GM21576 (cell line): ENCODE results near the gene PIK3CB.
A peak's percentile ranks its signal among the peaks of the same experiment; 100 is the strongest.

Source experiments
- ATAC-seq: cut with Tn5 transposase; IDR thresholded peaks from one replicate; pipeline ENCODE4 v1.9.1; 2021; ENCODE audit warnings: mild to moderate bottlenecking, moderate library complexity; ENCODE audit not compliant: unreplicated experiment

The PIK3CB gene

DNA sequence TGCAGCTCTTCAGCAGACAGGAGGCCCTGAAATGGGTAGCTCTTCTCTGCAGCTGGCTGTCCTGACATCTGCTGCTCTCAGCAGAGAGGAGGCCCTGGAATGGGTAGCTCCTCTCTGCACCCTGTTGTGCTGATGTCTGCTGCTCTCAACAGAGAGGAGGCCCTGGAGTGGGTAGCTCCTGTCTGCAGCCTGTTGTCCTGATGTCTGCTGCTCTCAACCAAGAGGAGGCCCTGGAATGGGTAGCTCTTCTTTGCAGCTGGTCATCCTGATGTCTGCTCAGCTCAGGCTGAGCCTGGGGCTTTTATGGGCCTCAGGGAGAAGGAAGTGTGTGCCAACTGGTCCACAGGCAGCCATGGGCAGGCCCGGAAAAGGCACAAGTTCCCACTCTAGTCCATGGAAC, 66.6 kb downstream of the PIK3CB start:
- no peak for ATAC-seq

DNA sequence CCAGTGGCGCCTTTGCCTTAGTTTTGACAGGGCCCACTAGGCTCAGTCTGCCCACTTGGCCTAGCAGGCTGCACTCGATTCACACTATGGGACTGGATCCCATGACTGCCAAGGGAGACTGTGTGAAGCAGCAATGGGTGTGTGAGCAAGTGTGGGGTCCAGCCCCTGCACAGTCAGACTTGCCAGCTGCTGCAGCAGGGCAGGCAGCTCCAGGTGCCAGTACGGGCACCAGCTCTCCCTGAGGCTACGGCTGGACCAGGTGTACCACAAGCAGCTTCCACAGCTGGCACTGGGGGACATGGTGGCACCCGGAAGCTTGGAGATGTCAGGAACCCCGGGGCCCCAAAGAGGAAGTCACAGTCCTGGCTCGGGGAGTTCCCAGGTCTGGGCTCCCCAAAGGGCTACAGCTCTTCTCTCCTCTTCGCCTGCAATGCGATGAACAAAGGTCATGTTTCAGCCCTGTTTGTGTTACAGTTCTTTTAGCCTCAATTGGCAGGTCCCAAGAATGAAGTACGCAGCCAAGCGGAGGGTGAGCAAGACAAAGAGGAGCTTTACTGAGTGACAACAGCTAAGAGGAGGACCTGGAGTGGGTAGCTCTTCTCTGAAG, 67.1 kb downstream of the PIK3CB start:
- no peak for ATAC-seq

DNA sequence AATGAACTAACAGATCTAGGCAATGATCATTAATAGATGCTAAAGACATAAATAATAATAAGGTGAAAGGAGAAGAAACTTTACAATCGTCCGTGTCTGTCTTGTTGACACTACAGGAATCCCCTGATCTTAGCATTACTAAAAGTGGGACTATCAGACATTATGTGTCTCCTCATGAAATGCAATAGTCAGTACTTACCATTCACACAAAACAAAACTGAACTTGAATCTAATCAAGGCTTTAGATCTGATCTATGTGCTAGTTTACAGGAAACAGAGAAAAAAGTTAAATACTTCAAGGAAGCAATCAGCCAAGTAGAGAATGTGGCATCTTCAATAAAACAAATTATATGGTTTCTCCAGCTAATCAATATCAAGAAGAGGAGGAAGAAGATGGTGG, 73.7 kb downstream of the PIK3CB start:
- no peak for ATAC-seq

DNA sequence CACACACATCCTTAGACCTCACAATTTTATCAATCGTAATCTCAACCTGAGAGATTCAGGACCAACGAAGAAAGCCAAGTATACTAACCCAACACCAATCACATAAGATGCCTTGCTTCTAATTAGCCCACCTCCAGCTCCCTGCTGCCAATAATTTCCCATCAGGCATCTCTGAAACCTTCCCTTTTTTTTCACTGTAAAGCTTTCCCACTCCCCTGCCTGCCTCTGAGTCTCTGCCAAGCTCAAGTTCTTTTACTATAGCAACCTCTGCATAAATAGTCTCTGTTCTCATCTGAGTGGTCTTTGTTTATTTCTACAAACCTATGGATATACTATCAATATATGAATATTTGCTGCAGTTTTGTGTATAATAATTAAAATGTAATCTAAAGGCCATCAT, 86.5 kb downstream of the PIK3CB start:
- ATAC-seq: no peak

DNA sequence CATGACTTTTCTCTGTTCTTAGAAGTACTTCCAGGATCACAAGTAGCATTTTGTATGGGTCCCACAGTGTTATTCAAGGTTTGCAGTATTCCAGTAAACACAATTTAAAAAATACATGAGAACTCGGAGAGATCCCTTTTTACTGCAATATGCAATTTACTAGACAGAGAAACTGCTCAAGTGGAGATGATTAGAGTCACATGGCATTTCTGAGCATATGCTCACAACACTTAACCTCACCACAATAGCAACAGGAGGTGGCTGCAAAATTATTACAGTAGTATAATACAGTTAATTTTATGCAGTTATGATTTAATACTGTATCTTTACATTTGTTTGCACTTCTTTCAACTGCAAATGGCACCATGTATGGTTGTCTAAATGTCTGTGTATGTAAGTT, 87.5 kb downstream of the PIK3CB start:
- ATAC-seq: no peak

DNA sequence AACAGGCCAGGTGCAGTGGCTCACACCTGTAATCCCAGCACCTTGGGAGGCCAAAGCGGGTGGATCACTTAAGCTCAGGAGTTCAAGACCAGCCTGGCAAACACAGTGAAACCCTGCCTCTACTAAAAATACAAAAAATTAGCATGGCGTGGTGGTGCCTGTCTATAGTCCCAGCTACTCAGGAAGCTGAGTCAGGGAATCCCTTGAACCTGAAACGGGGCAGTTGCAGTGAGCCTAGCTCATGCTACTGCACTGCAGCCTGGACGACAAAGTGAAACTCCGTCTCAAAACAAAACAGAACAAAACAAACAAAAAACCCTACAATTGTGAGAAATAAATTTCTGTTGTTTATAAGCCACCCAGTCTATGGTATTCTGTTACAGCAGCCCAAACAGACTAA, 94.7 kb downstream of the PIK3CB start:
- ATAC-seq: no peak

DNA sequence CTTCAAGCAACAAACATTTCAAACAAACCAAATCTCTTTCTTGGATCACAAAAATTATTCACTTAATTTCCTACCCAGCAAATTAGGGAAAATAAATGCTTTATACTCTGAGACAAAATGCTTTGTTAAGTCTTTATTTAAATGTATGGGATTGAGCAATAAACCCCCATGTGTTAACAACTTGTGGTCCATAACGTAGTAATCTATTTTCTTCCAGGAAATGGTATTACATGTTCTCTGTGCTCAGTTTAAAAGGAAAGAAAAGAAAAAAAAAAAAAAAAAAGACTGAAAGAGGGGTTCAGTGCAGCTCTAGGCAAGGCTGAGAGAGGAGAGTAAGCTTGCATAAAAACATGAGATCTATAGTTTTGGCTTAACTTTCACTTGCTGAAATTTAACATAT, 102.3 kb downstream of the PIK3CB start:
- no peak for ATAC-seq

DNA sequence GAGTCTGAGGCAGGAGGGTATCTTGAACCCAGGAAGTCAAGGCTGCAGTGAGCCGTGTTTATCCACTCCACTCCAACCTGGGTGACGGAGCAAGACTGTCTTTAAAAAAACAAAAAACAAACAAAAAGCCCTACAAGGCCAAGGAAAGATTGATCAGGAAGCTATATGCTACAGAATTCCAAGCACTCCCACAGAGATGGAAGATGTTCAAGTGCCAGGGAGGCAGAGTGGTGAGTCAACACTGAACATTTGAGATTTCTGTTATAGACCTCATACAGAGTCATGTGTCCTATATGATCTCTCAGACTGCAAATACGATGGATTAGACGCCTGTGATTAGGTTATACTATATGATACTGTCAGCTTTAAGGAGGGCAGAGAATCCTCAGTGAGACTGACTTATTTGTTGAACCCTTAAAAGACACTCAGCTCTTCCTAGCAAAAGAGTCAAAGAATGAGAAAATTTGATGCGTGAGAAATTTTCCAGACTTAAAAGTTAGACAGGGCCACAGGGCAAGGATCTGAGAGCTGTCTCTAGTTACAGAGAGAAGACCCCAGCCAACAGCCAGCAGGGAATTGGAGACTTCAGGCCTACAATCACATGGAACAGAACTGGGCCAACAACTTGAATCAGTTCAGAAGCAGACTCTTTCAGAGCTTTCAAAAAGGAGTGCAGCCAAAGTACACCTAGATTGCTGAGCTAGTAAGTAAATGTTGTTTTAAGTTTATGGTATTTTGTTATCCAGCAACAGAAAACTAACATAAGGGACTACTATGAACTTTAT, 107.6 kb downstream of the PIK3CB start:
- no peak for ATAC-seq

DNA sequence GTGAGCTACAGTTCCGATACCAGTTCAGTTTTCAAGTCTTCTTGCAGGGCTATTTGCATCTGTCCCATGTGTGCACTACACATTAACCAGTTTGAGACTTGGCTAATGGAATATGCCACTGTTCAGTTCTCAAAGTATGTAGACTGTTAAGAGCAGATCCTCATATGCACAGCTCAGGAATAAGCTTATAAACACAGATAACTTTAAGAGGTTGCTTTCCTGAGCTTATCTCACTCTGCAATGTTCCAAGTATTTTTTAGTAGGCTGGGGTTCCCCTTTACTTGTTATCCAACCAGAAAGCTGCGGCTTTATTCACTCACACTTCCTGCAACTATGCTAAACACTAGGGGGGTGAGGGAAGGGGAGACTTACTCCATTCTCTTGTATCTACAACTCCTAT, 108.7 kb downstream of the PIK3CB start:
- ATAC-seq: peak; percentile 67

DNA sequence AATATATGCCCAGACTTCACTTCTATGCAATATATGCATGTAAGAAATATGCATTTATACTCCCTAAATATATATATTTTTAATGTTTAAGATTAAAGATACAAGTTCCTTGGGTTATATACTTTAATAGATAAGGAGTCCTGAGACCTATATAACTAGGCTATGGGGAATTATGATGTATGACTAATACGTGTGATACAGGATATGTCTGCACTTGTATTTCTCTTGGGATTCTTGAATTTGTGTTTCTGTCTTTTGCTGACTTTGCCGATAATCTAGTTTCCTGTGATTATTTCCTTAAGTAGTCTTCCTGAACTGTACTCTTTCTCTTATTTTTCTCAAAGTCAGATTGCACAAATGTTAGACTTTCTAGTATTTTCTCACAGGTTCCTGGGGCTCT, 109.6 kb downstream of the PIK3CB start:
- ATAC-seq: no peak

DNA sequence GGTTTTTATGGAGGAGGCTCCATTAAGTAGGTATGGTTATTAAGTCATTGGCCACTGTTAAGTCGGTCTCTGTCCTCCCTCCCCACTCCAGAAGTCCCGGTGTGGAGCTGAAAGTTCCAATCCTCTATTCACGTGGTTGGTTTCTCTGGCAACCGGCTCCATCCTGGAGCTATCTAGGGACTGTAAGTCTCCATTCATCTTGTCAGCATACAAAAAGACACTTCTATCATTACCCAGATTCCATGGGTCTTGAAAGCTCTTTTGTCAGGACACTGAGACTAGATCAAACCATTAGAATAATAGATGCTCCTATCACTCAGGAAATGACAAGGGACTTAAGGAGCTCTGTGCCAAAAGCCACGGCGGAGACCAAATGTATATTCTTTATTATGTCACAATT, 110.3 kb downstream of the PIK3CB start:
- ATAC-seq: no peak

DNA sequence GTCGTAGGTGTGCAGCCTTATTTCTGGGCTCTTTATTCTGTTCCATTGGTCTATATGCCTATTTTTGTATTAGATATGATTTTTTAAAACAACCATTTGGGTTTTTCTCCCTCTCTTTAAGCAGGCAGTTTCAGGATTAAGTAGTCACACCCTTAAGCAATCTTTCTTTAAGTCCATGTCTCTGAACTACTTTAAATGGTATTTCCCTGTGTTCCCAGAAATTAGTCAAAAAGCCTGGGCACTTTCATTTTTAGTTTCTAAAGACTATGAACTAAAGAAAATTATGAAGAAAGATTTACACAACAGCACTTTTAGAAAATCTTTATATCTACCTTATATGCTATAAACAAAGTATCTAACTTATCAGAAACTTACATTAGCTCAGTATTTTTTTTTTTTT, 115.9 kb downstream of the PIK3CB start:
- no peak for ATAC-seq

DNA sequence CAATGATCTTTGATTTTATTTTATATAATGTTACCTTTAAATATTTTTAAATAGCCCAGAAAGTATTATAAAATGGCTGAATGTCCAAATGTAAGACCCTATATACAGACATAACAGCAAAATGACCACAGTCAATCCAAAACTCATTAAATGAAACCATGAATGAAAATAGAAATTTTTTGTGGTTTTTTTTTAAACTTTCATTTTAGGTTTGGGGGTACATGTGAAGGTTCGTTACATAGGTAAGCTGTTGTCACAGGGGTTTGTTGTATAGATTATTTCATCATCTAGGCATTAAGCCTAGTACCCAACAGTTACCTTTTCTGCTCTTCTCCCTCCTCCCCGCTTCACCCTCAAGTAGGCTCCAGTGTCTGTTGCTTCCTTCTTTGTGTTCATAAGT, 117.4 kb downstream of the PIK3CB start:
- ATAC-seq: peak; percentile 66

DNA sequence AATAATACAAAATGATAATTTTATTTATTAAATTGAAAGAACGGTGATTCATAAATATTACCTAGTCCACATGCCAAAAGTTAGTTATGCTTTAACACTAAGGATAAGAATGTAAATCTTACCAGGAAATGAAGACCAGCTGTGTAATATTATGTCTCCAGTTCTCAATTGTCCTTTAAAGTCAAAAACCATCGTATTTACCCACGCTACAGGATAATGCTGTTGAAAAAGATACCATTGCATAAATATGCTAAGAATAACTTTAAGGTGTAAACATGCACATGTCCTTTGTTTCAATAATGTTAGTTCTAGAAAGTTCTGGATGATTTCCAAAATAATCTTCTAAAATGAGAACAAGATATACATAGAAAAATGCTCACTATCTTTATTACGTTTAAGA, 122.6 kb downstream of the PIK3CB start:
- no peak for ATAC-seq

DNA sequence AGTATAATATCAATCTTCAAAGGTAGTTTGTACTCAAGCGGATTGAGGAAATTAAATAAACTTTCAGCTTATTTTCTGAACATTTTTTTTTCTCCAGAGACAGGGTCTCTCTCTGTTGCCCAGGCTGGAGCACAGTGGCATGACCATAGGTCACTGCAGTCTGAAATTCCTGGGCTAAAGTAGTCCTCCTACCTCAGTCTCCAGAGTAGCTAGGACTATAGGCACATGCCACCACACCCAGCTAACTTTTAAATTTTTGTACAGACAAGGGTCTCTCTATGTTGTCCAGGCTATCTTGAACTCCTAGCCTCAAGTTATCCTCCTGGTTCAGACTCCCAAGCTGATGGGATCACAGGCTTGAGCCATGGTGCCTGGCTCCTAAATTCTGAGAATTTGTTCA, 129.1 kb downstream of the PIK3CB start:
- ATAC-seq: no peak

DNA sequence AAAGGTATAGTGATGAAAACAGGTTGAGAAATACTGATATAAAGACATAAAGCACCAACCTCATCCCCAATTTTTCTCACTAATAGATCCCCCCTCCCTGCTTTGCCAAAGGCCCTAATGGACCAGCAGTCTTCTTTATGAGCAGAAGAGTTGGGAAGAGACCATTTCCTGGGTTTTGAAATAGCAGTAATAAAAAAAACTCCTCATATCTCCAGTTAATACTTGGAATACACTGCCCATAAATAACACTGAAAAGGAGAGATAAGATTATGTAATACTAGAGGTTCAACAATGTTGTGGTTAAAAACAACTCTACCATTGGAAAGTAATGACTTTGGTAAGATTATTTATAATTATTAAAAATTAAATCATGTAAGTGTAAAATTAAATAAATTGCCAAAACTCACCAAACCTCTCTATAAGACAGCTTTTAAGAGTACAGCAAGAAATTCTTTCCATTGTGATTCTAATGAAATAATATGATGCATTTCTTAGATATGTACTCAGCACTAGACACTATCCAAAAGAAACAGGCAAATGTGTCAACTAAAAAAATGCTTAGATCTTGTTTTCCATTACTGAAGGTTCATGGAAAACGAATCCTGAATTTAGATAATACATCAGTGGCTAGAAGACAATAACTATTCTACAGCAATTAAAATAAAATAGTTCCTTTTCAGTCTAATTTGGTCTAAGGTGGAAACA, 137.9 kb downstream of the PIK3CB start:
- ATAC-seq: no peak

DNA sequence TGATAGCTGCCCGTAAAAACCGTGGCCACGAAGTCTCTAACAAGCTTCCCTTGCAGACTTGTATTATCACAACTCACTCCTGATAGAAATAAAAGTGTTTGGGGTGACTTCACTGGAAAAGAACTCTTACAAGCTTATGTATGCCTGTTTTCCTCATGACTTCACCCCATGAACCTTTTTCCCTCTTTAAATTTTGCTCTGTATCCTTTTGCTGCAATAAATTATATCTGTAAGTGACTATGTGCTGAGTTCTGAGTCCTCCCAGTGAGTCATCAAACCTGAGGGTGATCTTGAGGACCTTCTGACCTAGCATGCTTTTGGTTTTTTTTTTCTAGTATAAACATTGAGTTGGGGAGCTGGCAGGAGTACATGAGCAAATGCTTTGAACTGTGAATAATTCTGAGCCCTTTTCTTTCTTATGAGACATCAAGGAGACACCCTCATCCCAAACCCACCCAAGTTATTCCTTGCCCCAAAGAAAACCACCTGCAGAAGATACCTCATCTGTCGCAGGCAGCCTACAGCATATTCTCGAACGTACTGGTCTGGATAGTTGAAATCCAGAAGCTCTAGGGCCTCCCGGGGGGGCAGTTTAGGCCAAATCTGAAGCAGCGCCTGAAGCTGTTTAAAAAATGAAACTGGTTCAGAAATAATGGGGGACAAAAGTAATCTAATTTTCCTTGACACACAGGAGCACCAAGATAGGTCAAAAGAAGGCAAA, 140.3 kb downstream of the PIK3CB start:
- ATAC-seq: no peak

DNA sequence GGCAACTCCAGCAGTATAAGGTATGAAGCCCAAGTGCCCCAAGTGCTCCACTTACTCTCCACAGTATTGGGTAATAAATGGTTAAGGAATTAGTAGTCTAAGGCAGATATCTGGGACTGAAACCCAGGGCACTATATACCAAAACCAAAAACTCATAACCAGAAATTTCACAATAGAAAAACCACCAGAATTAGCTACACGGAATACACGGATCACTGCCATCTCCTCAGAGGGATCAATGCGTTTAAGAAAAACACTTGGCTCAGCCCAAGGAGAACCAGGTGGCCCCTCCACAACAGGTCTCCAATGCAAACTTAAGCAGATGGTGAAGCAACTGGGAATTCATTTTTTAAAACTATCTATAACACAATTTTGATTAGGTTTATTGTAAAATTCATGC, 142.6 kb downstream of the PIK3CB start:
- no peak for ATAC-seq

DNA sequence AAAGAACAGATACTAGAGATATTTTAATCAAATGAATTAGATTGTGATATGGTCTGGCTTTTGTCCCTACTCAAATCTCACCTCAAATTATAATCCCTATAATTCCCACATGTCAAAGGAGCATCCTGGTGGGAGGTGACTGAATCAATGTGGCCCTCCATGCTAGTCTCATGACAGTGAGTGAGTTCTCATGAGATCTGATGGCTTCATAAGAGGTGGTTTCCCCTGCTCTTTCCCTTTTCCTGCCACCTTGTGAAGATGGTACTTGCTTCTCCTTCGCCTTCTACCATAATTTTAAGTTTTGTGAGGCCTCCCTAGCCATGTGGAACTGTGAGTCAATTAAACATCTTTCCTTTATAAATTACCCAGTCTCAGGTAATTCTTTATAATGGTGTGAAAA, 143.4 kb downstream of the PIK3CB start:
- ATAC-seq: no peak

DNA sequence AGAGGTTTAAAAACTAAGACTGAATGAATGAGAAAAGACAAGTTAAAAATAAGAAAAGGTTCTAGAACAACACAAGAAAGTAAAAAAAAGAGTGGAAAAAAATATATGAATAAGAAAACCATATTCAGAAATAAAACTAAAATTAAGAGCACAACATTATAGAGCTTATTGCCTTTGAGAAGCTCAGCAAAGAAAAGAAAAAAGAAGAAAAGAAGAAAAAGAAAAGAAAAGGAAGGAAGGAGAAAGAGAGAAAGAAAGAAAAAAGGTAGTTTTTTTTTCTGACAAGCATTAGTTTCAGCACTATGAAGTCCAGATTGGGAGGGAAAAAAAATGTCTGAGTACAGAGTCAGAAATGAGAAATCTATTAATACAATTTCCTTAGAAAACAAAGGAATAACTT, 144.7 kb downstream of the PIK3CB start:
- no peak for ATAC-seq

DNA sequence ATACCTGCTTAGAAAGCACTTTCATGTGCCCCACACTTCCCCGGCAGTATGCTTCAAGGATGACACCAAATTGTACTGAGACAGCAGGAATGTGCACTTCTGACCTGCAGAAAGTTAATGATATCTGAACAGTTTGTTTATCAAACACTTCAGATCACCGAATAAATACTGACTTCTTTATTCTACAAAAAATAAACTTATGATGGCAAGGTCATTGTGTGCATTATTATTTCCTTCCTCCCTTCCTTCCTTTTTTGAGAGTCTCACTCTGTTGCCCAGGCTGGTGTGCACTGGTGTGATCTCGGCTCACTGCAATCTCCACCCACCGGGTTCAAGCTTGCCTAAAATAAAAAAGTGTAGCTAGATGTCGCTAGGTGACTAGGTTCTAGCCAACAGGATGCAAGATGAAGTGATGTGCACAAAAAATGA, 145.8 kb downstream of the PIK3CB start:
- no peak for ATAC-seq

DNA sequence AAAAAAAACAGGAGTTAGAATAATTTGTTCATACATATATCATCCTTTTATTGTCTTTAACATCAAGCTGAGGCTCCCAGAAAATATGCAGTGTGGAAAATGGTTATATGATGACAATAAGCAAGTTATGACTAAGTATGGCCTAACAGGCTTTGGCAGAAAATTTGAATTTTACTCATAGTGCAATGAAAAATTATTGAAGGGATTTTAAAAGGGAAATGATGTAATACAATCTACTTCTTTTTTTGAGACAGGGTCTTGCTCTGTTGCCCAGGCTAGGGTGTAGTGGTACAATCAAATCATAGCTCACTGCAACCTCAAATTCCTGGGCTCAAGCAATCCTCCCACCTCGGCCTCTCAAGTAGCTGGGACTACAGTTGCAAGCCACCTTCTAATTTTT, 147.5 kb downstream of the PIK3CB start:
- ATAC-seq: peak; percentile 11
